Calu3 (cell line): ENCODE measurements around the gene RNF146. TPM values are rescaled to one million over a fixed set of nuclear protein-coding genes. Genes with fewer than 3 reads are reported as not detected.

ENCODE experiments used
- BruUV-seq: library from RNA; stranded (reverse); fragments of 400-500 nt; replicated peaks from 2 replicates; lab custom pipeline; 2021; lab: Mats Ljungman, UMichigan
- CTCF ChIA-PET: fragments of 300-600 bp; sonication (Branson Sonifier 250); formaldehyde crosslinking; loops from one replicate; lab custom pipeline; 2022; ENCODE audit warnings: antibody characterized with exemption; lab: Charles Lee
- DNase-seq: peaks from one replicate; pipeline ENCODE4 v3.0.0; 2022
- H3K27ac Mint-ChIP-seq: one replicate; pipeline ENCODE4 v1.8.0; 2022; ENCODE audit warnings: mixed read lengths; ENCODE audit not compliant: unreplicated experiment
- H3K27me3 Mint-ChIP-seq: one replicate; pipeline ENCODE4 v1.8.0; 2022; ENCODE audit warnings: mixed read lengths; ENCODE audit not compliant: unreplicated experiment
- H3K36me3 Mint-ChIP-seq: one replicate; pipeline ENCODE4 v1.8.0; 2022; ENCODE audit warnings: mild to moderate bottlenecking, moderate library complexity, mixed read lengths; ENCODE audit not compliant: insufficient read depth, unreplicated experiment
- H3K4me1 Mint-ChIP-seq: one replicate; pipeline ENCODE4 v1.8.0; 2022; ENCODE audit warnings: mild to moderate bottlenecking, low read depth, mixed read lengths; ENCODE audit not compliant: unreplicated experiment
- H3K4me3 Mint-ChIP-seq: one replicate; pipeline ENCODE4 v1.8.0; 2022; ENCODE audit warnings: mild to moderate bottlenecking, low read depth, moderate library complexity, mixed read lengths; ENCODE audit not compliant: unreplicated experiment
- H3K9me3 Mint-ChIP-seq: one replicate; pipeline ENCODE4 v1.8.0; 2022; ENCODE audit warnings: low read depth, mixed read lengths; ENCODE audit not compliant: unreplicated experiment
- intact Hi-C: fragments of 100-400 bp; cut with micrococcal nuclease; formaldehyde crosslinking; loops from one replicate; pipeline ENCODE4 v1.10.0; 2022; ENCODE audit not compliant: unreplicated experiment
- total RNA-seq: library from RNA; stranded (reverse); gene quantifications from 2 replicates; pipeline ENCODE4 v1.2.3, GENCODE V29; 2022
- TF ChIP-seq, protein P1 (sequence below): fragments of 200-600 bp; IDR thresholded peaks from one replicate; pipeline ENCODE4 v1.8.0; 2022; ENCODE audit warnings: antibody characterized with exemption; ENCODE audit not compliant: unreplicated experiment

The RNF146 gene
- total RNA-seq, 1 experiment from 2014 or later: 24.1 TPM

DNA sequence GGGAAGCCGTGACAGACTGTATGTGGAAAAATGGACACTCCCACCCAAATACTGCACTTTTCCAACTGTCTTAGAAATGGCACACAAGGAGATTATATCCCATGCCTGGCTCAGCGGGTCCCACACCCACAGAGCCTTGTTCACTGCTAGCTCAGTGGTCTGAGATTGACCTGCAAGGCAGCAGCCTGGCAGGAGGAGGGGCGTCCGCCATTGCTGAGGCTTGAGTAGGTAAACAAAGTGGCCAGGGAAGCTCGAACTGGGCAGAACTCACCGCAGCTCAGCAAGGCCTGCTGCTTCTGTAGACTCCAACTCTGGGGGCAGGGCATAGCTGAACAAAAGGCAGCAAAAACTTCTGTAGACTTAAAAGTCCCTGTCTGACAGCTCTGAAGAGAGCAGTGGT lies 11.4 kb upstream of the RNF146 start:
- no peaks in the 10 kb centered on the region for H3K9me3 Mint-ChIP-seq
- CTCF ChIA-PET: no interaction called here
- no peak for DNase-seq
- TF ChIP-seq, protein P1, sequence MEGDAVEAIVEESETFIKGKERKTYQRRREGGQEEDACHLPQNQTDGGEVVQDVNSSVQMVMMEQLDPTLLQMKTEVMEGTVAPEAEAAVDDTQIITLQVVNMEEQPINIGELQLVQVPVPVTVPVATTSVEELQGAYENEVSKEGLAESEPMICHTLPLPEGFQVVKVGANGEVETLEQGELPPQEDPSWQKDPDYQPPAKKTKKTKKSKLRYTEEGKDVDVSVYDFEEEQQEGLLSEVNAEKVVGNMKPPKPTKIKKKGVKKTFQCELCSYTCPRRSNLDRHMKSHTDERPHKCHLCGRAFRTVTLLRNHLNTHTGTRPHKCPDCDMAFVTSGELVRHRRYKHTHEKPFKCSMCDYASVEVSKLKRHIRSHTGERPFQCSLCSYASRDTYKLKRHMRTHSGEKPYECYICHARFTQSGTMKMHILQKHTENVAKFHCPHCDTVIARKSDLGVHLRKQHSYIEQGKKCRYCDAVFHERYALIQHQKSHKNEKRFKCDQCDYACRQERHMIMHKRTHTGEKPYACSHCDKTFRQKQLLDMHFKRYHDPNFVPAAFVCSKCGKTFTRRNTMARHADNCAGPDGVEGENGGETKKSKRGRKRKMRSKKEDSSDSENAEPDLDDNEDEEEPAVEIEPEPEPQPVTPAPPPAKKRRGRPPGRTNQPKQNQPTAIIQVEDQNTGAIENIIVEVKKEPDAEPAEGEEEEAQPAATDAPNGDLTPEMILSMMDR: no peak
- H3K36me3 Mint-ChIP-seq: no peaks in the 10 kb centered on the region
- H3K27ac Mint-ChIP-seq: no peak overlapping the region
- no peak overlapping the region for H3K4me3 Mint-ChIP-seq
- H3K4me1 Mint-ChIP-seq: no peaks in the 10 kb centered on the region
- intact Hi-C loops: no loop called here
- H3K27me3 Mint-ChIP-seq: no peaks in the 10 kb centered on the region
- no TSS peak for BruUV-seq

DNA sequence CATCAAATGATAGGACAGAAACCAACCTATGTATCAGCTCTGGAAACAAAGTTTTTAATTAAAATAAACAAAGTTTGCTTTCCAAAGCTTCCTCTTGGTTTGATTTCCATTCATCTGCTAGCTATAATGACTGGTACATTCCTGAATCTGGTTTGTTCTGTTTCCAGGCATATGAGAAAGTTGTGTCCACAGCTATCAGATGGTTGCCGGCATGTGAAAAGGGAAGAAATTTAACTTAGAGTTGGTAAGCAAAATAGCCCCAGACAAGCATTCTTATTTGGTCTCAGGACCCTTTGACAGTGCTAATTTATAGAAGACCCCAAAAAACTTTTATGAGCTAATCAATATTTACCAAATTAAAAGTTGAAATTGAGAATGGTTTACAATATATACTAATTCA lies 3.8 kb upstream of the RNF146 start:
- Mint-ChIP-seq H3K9me3 (no peaks in the 10 kb centered on the region), H3K4me3 (no peak overlapping the region), H3K27ac (no peak overlapping the region), H3K4me1 (no peaks in the 10 kb centered on the region), H3K27me3 (no peaks in the 10 kb centered on the region), H3K36me3 (peaks cover 18% of the 10 kb centered on the region)
- TF ChIP-seq, protein P1: no peak
- no TSS peak for BruUV-seq
- intact Hi-C loops: no loop called here
- DNase-seq: no peak
- CTCF ChIA-PET: interaction anchor here (0.7 kb wide), 1 partner anchor 1202 kb away, joined by 5 read pairs; no protein-coding TSS in a partner anchor

DNA sequence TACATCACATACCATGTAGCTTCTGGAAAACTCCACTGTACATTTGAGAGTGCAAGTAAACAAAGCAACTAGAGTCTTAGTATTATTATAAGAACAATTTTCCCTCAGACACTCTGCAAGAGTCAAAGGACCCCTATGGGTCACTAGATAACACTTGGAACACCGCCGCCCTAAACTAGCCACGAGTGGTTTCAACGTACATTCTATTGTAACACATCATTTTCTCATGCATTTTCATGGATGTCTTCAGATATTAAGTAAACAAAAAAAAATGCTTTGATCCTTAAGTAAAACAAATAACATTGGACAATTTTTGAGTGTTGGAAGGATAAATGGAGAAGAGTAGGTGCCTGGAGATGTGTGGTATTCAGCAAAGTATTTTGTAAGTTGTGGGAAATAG lies 3.2 kb upstream of the RNF146 start:
- intact Hi-C loops: no loop called here
- TF ChIP-seq, protein P1: no peak
- H3K4me1 Mint-ChIP-seq: no peaks in the 10 kb centered on the region
- CTCF ChIA-PET: no interaction called here
- no TSS peak for BruUV-seq
- no peak overlapping the region for H3K4me3 Mint-ChIP-seq
- H3K27me3 Mint-ChIP-seq: no peaks in the 10 kb centered on the region
- peaks cover 23% of the 10 kb centered on the region for H3K36me3 Mint-ChIP-seq
- H3K27ac Mint-ChIP-seq: no peak overlapping the region
- DNase-seq: no peak
- no peaks in the 10 kb centered on the region for H3K9me3 Mint-ChIP-seq

DNA sequence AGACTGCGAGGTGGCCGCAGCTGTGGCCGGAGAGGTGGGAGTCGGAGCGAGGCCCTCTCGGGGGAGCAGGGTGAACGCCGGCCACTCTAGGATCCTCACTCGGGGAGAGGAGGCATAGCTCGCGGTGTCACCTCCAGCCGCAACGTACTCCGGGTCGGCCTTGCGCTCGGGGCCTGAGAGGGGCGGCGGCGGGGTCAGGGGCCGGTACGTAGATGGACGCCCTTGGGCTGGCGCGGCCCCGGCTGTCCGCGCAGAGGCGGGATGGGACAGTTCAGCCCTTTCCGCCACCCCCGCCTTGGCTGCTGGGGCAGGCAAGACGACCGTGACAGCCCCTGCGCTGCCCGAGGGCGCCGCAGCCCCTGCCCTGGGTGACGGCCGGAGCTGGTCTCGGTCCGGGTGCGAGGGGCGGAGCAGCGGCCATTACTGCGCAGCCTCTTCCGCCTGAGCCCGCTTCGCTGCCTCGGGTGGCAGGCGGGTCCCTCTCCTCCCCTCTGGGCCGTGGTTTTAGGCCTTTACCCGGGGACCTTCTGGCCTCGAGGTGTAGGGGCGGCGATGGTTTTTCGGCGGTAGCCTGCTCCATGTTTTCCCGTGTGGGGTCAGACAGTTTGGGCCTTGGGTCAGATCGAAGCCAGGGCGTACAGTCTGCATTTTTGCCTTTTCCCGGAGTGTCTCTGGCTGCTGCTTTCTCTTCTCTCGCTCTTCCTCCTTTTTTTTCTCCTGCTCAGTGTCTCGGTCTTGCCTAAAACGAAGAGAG lies 405 bp downstream of the RNF146 start:
- peak; percentile 58 for DNase-seq
- no peaks in the 10 kb centered on the region for H3K9me3 Mint-ChIP-seq
- peaks cover 24% of the 10 kb centered on the region for H3K36me3 Mint-ChIP-seq
- CTCF ChIA-PET: interaction anchor here (0.6 to 1.5 kb wide), 9 partner anchors 11 to 1271 kb away, joined by 3 to 18 read pairs (median 4); no protein-coding TSS in a partner anchor
- H3K4me3 Mint-ChIP-seq: peak overlapping the region; percentile 88
- H3K27ac Mint-ChIP-seq: peak overlapping the region; percentile 95
- no peaks in the 10 kb centered on the region for H3K27me3 Mint-ChIP-seq
- H3K4me1 Mint-ChIP-seq: no peaks in the 10 kb centered on the region
- intact Hi-C loops: no loop called here
- TF ChIP-seq, protein P1: no peak
- no TSS peak for BruUV-seq
